GM12878 (cell line): Measurements from ENCODE around the gene THRAP3. TPM values are rescaled to one million over a fixed set of nuclear protein-coding genes. Genes with fewer than 3 reads are reported as not detected.
A peak's percentile ranks its signal among the peaks of the same experiment; 100 is the strongest.

Experiments used
- ASH2L ChIP-seq: fragments of 300-600, 200-600 bp; sonication (generic); IDR thresholded peaks from 2 replicates; pipeline ENCODE4 v1.6.1; 2017; ENCODE audit warnings: low read depth, mild to moderate bottlenecking, borderline replicate concordance
- ATF2 ChIP-seq: IDR thresholded peaks from 2 replicates; pipeline ENCODE4 v1.6.1; 2012; ENCODE audit warnings: low read length, inconsistent platforms
- ATF7 ChIP-seq: fragments of 450-650 bp; IDR thresholded peaks from 2 replicates; pipeline ENCODE4 v1.6.1; 2016; ENCODE audit warnings: low read depth, mild to moderate bottlenecking
- BCL11A ChIP-seq: IDR thresholded peaks from 2 replicates; pipeline ENCODE4 v1.6.1; 2011; ENCODE audit warnings: low read depth, low read length
- JUND ChIP-seq: IDR thresholded peaks from 2 replicates; pipeline ENCODE4 v1.6.1; 2012; ENCODE audit warnings: low read depth, mild to moderate bottlenecking, low read length, improper control_type of control experiment, moderate library complexity
- NFYA ChIP-seq: IDR thresholded peaks from 2 replicates; pipeline ENCODE4 v1.6.1; 2011; ENCODE audit warnings: low read depth, mild to moderate bottlenecking, low read length, improper control_type of control experiment, borderline replicate concordance
- NKRF ChIP-seq: fragments of 450-650 bp; conservative IDR thresholded peaks from 2 replicates; pipeline ENCODE4 v1.6.1; 2017; ENCODE audit warnings: mild to moderate bottlenecking, moderate library complexity
- PAX5 ChIP-seq: IDR thresholded peaks from 2 replicates; pipeline ENCODE4 v1.6.1; 2011; ENCODE audit warnings: low read depth, low read length, borderline replicate concordance
- PAX8 ChIP-seq: fragments of 450-650 bp; IDR thresholded peaks from 2 replicates; pipeline ENCODE4 v1.6.1; 2017; ENCODE audit warnings: mild to moderate bottlenecking, moderate library complexity
- POLR2AphosphoS5 ChIP-seq: IDR thresholded peaks from 2 replicates; pipeline ENCODE4 v1.6.1; 2011; ENCODE audit warnings: mild to moderate bottlenecking, low read length, inconsistent platforms
- RB1 ChIP-seq: fragments of 450-650 bp; formaldehyde crosslinking; IDR thresholded peaks from 2 replicates; pipeline ENCODE4 v1.6.1; 2017; ENCODE audit warnings: mild to moderate bottlenecking, borderline replicate concordance
- RCOR1 ChIP-seq: conservative IDR thresholded peaks from 2 replicates; pipeline ENCODE4 v1.6.1; 2012; ENCODE audit warnings: low read depth, low read length, improper control_type of control experiment
- RFX5 ChIP-seq: IDR thresholded peaks from 2 replicates; pipeline ENCODE4 v1.6.1; 2011; ENCODE audit warnings: low read depth, low read length, improper control_type of control experiment
- RUNX3 ChIP-seq: IDR thresholded peaks from 2 replicates; pipeline ENCODE4 v1.6.1; 2012; ENCODE audit warnings: low read length, inconsistent platforms
- SKIL ChIP-seq: fragments of 450-650 bp; IDR thresholded peaks from 2 replicates; pipeline ENCODE4 v1.6.1; 2017; ENCODE audit warnings: mild to moderate bottlenecking, low read depth, inconsistent platforms; ENCODE audit not compliant: poor library complexity, severe bottlenecking
- SMAD1 ChIP-seq: fragments of 450-650 bp; IDR thresholded peaks from 2 replicates; pipeline ENCODE4 v1.6.1; 2018; ENCODE audit warnings: mild to moderate bottlenecking, low read depth; ENCODE audit not compliant: partially characterized antibody
- TAF1 ChIP-seq: IDR thresholded peaks from 2 replicates; pipeline ENCODE4 v1.6.1; 2011; ENCODE audit warnings: mild to moderate bottlenecking, low read depth, low read length, borderline replicate concordance
- USF2 ChIP-seq: IDR thresholded peaks from 2 replicates; pipeline ENCODE4 v1.6.1; 2011; ENCODE audit warnings: low read depth, low read length, improper control_type of control experiment, borderline replicate concordance
- ZBTB11 ChIP-seq: fragments of 450-650 bp; formaldehyde crosslinking; IDR thresholded peaks from 2 replicates; pipeline ENCODE4 v1.5.0; 2022; ENCODE audit warnings: mild to moderate bottlenecking, missing genetic modification characterization
- ZNF217 ChIP-seq: fragments of 450-650 bp; IDR thresholded peaks from 2 replicates; pipeline ENCODE4 v1.6.1; 2017; ENCODE audit warnings: antibody characterized with exemption, mild to moderate bottlenecking
- ZZZ3 ChIP-seq: IDR thresholded peaks from 2 replicates; pipeline ENCODE4 v1.6.1; 2011; ENCODE audit warnings: low read depth; ENCODE audit not compliant: control insufficient read depth, insufficient read length
- polyA plus RNA-seq, 11 experiments: library from polyadenylated mRNA; depleted of rRNA in 4 of 11; unstranded in 6 of 11; stranded (reverse) in 5 of 11; fragments of >200 nt; fragmentation: Nextera tagmentation in 4 of 11; fragmentation: Illumina TruSeq in 1 of 11; extraction: Ambion mirVana in 4 of 11; extraction: Trizol in 1 of 11; gene quantifications; 1 replicate in 1 of 11; 2 replicates in 10 of 11; pipeline versions ENCODE4 v1.2.1 to v1.2.3, GENCODE V29; 2011 to 2016; ENCODE audit warnings: inconsistent platforms in 2 of 11, missing spikeins in 2 of 11, low read depth in 1 of 11
- total RNA-seq, 4 experiments: library from RNA; depleted of rRNA in 3 of 4; stranded (reverse); fragments of >200 nt in 3 of 4; fragmentation: Illumina TruSeq in 1 of 4; extraction: Trizol in 1 of 4; gene quantifications; 2 replicates each; pipeline versions ENCODE4 v1.2.1 to v1.2.3, GENCODE V29; 2013 to 2021

THRAP3 gene
- total and polyA plus RNA-seq, 10 of the 15 experiments (the other 5 are each of a cell fraction or from before 2014, with no cell fraction given), result 76.3 to 173 (median 136) TPM

GRCh38 chr1:36223381-36223995 is 755 bp upstream of the THRAP3 start (continued):
- TF ChIP-seq ATF2, result peak; percentile 57; the same call in 1 of the 2 replicates
- no peak for TF ChIP-seq PAX5
- TF ChIP-seq PAX8, result no peak
- peak; percentile 78; the same call in 1 of the 2 replicates for TF ChIP-seq ASH2L
- TF ChIP-seq SMAD1, result peak; percentile 62
- peak; percentile 45; the same call in 1 of the 2 replicates for TF ChIP-seq POLR2AphosphoS5
- TF ChIP-seq NKRF, result peak; percentile 17; the same call in 1 of the 2 replicates
- no peak for TF ChIP-seq ZZZ3
- TF ChIP-seq ZBTB11 (CRISPR knock-in tag), result no peak
- peak; percentile 16 for TF ChIP-seq SKIL
- no peak for TF ChIP-seq ZNF217
- 0 out of 2 replicates have a peak, but pooled peaks have one; percentile 13 for TF ChIP-seq TAF1
- no peak for TF ChIP-seq JUND
- TF ChIP-seq BCL11A, result 0 out of 2 replicates have a peak, but pooled peaks have one; percentile 19
- no peak for TF ChIP-seq RB1
- TF ChIP-seq USF2, result no peak
- no peak for TF ChIP-seq NFYA
- peak; percentile 85 for TF ChIP-seq ATF7
- no peak for TF ChIP-seq RFX5
- peak; percentile 18; the same call in 1 of the 2 replicates for TF ChIP-seq RUNX3
- TF ChIP-seq RCOR1, result no peak
